GM19395 (cell line): ENCODE data around the gene LRRC3B.

Experiments
- ATAC-seq: cut with Tn5 transposase; IDR thresholded peaks from one replicate; pipeline ENCODE4 v1.9.1; 2021; ENCODE audit warnings: mild to moderate bottlenecking, moderate library complexity; ENCODE audit not compliant: unreplicated experiment

Gene LRRC3B

GRCh38 chr3:26704736-26705135 is 82.2 kb downstream of the LRRC3B start:
- ATAC-seq: no peak

GRCh38 chr3:26708501-26708900 is 85.9 kb downstream of the LRRC3B start:
- ATAC-seq: no peak

GRCh38 chr3:26712211-26713026 is 89.8 kb downstream of the LRRC3B start:
- peak; percentile 87 for ATAC-seq

- no peak for ATAC-seq
These were observed 90.5 kb downstream of the LRRC3B start for GRCh38 chr3:26713091-26713490.

- ATAC-seq: no peak
These were observed 91.9 kb downstream of the LRRC3B start for GRCh38 chr3:26714485-26714884.

- ATAC-seq: no peak
These were observed 92.9 kb downstream of the LRRC3B start for GRCh38 chr3:26715431-26715830.

- no peak for ATAC-seq
These were observed 95.7 kb downstream of the LRRC3B start for GRCh38 chr3:26718315-26718714.

GRCh38 chr3:26719134-26719533 is 96.6 kb downstream of the LRRC3B start:
- no peak for ATAC-seq

GRCh38 chr3:26721047-26721446 is 98.5 kb downstream of the LRRC3B start:
- ATAC-seq: no peak

GRCh38 chr3:26731843-26732242 is 109.3 kb downstream of the LRRC3B start:
- ATAC-seq: no peak

- ATAC-seq: no peak
These were observed 127.7 kb downstream of the LRRC3B start for GRCh38 chr3:26750263-26750662.

GRCh38 chr3:26752466-26752865 is 129.9 kb downstream of the LRRC3B start:
- no peak for ATAC-seq

- ATAC-seq: no peak
These were observed 130.5 kb downstream of the LRRC3B start for GRCh38 chr3:26753095-26753494.

- no peak for ATAC-seq
These were observed 135.4 kb downstream of the LRRC3B start for GRCh38 chr3:26757978-26758377.
